B cell (primary cell): Measurements from ENCODE around the gene H3-3A. TPM values are rescaled to one million over a fixed set of nuclear protein-coding genes. Genes with fewer than 3 reads are reported as not detected.
A peak's percentile ranks its signal among the peaks of the same experiment; 100 is the strongest.

Source experiments
- ATAC-seq: fragments of 200-7000 bp; cut with Tn5 transposase; one replicate; pipeline ENCODE4 v1.10.0; 2021; ENCODE audit warnings: low read depth, mild to moderate bottlenecking, moderate number of reproducible peaks, moderate library complexity
- CTCF ChIA-PET: fragments of 350-600 bp; sonication (Branson Sonifier 250); formaldehyde crosslinking; loops from one replicate; lab custom pipeline; 2021; ENCODE audit warnings: antibody characterized with exemption, inconsistent platforms; lab: Charles Lee
- POLR2A ChIA-PET: fragments of 350-600 bp; sonication (Branson Sonifier 250); formaldehyde crosslinking; loops from one replicate; lab custom pipeline; 2021; ENCODE audit warnings: antibody characterized with exemption; lab: Charles Lee
- DNase-seq: peaks from one replicate; pipeline ENCODE4 v3.0.0; 2013
- H2AFZ ChIP-seq: 2 replicates; pipeline ENCODE4 v1.6.1; 2012; ENCODE audit warnings: mild to moderate bottlenecking, low read depth, low read length; ENCODE audit not compliant: insufficient read depth, poor library complexity, severe bottlenecking
- H3K27ac ChIP-seq, 2 donors: 1 replicate in 1 of 2; 2 replicates in 1 of 2; pipeline ENCODE4 v1.5.1; 2012 to 2013; ENCODE audit warnings: low read length in 2 of 2, mild to moderate bottlenecking in 2 of 2, moderate library complexity in 1 of 2
- H3K27me3 ChIP-seq, 4 experiments: fragments of 200-600 bp in 1 of 4; sonication (generic) in 1 of 4; replicated peaks in 1 of 4; 1 replicate in 2 of 4; 2 replicates in 2 of 4; pipeline versions ENCODE4 v1.6.1 to v1.7.0; 2013 to 2016; ENCODE audit warnings: low read length in 3 of 4, mild to moderate bottlenecking in 2 of 4, mixed read lengths in 1 of 4, moderate library complexity in 1 of 4; ENCODE audit not compliant: insufficient read depth in 4 of 4, control insufficient read depth in 3 of 4; ENCODE audit errors: control extremely low read depth in 1 of 4
- H3K36me3 ChIP-seq, 2 experiments: replicated peaks in 1 of 2; 1 replicate in 1 of 2; 2 replicates in 1 of 2; pipeline versions ENCODE4 v1.6.1 to v1.7.1; 2013; ENCODE audit warnings: low read length in 1 of 2; ENCODE audit not compliant: insufficient read depth in 2 of 2, control insufficient read depth in 1 of 2; ENCODE audit errors: control extremely low read depth in 1 of 2, extremely low read depth in 1 of 2
- H3K4me1 ChIP-seq, 2 donors: fragments of 200-600 bp in 1 of 2; sonication (generic) in 1 of 2; 1 replicate in 1 of 2; 2 replicates in 1 of 2; pipeline versions ENCODE4 v1.5.1 to v1.6.1; 2013 to 2017; ENCODE audit warnings: low read length in 2 of 2; ENCODE audit not compliant: control insufficient read depth in 2 of 2, insufficient read depth in 2 of 2
- H3K4me2 ChIP-seq: replicated peaks from 2 replicates; pipeline ENCODE3; 2012; ENCODE audit warnings: mild to moderate bottlenecking, low read depth, low read length; ENCODE audit not compliant: poor library complexity, severe bottlenecking
- H3K4me3 ChIP-seq, 5 experiments: fragments of 200-600 bp in 1 of 5; sonication (generic) in 1 of 5; 1 replicate in 3 of 5; 2 replicates in 2 of 5; pipeline versions ENCODE4 v1.5.1 to v1.7.0; 2011 to 2016; ENCODE audit warnings: low read length in 4 of 5, mild to moderate bottlenecking in 4 of 5, low read depth in 2 of 5, control low read depth in 1 of 5, moderate library complexity in 1 of 5; ENCODE audit not compliant: insufficient read depth in 1 of 5; ENCODE audit errors: control extremely low read depth in 1 of 5, extremely low read depth in 1 of 5
- H3K79me2 ChIP-seq: fragments of 200-600 bp; sonication (generic); one replicate; pipeline ENCODE4 v1.6.0; 2016; ENCODE audit warnings: low read length; ENCODE audit not compliant: control insufficient read depth, insufficient read depth
- H3K9ac ChIP-seq: fragments of 200-600 bp; sonication (generic); 2 replicates; pipeline ENCODE4 v1.6.1; 2017; ENCODE audit warnings: mild to moderate bottlenecking, low read length, moderate library complexity
- H3K9me3 ChIP-seq, 3 donors: one replicate each; pipeline versions ENCODE4 v1.6.1 to v1.7.1; 2013; ENCODE audit warnings: low read length in 2 of 3; ENCODE audit not compliant: control insufficient read depth in 2 of 3, insufficient read depth in 1 of 3; ENCODE audit errors: control extremely low read depth in 1 of 3
- H4K20me1 ChIP-seq: 2 replicates; pipeline ENCODE4 v1.6.0; 2012; ENCODE audit warnings: mild to moderate bottlenecking, low read length; ENCODE audit not compliant: insufficient read depth, control insufficient read depth, poor library complexity, severe bottlenecking
- H3K27ac Mint-ChIP-seq: one replicate; pipeline ENCODE4 v1.8.0; 2021; ENCODE audit warnings: mixed read lengths
- H3K27me3 Mint-ChIP-seq: one replicate; pipeline ENCODE4 v1.8.0; 2021; ENCODE audit warnings: mixed read lengths
- H3K4me1 Mint-ChIP-seq: one replicate; pipeline ENCODE4 v1.8.0; 2021; ENCODE audit warnings: mixed read lengths
- H3K4me3 Mint-ChIP-seq: one replicate; pipeline ENCODE4 v1.8.0; 2021; ENCODE audit warnings: mixed read lengths
- H3K9me3 Mint-ChIP-seq: one replicate; pipeline ENCODE4 v1.8.0; 2022; ENCODE audit warnings: mixed read lengths; ENCODE audit not compliant: insufficient read depth
- EZH2 ChIP-seq: IDR thresholded peaks from 2 replicates; pipeline ENCODE4 v1.6.1; 2012; ENCODE audit warnings: borderline replicate concordance, low read depth, mild to moderate bottlenecking, moderate library complexity, low read length; ENCODE audit not compliant: insufficient read depth, poor library complexity, severe bottlenecking
- WGBS: methylation state at CpG from one replicate; pipeline ENCODE4 v1.1.5; 2013; ENCODE audit warnings: missing lambda C conversion rate; ENCODE audit not compliant: insufficient coverage; 5-methylcytosine and 5-hydroxymethylcytosine counted together
- intact Hi-C: fragments of 100-400 bp; cut with micrococcal nuclease; formaldehyde crosslinking; loops from one replicate; pipeline ENCODE4 v1.10.0; 2022
- polyA plus RNA-seq: library from polyadenylated mRNA; depleted of rRNA; stranded (reverse); fragments of >200 nt; gene quantifications from 2 replicates; pipeline ENCODE4 v1.2.3, GENCODE V29; 2012
- total RNA-seq, 2 donors: library from RNA; stranded (reverse); fragments of 120-200 nt in 1 of 2; gene quantifications; 1 replicate in 1 of 2; 2 replicates in 1 of 2; pipeline versions ENCODE4 v1.2.3 to v1.2.4, GENCODE V29; 2013 to 2022
- TF ChIP-seq, protein P1 (sequence below): fragments of 200-600 bp; IDR thresholded peaks from one replicate; pipeline ENCODE4 v1.8.0; 2022; ENCODE audit warnings: antibody characterized with exemption, mild to moderate bottlenecking

The H3-3A gene
- total and polyA plus RNA-seq, 2 donors (not counting 1 experiment from before 2014, with no cell fraction given) = 349 to 561 TPM

DNA sequence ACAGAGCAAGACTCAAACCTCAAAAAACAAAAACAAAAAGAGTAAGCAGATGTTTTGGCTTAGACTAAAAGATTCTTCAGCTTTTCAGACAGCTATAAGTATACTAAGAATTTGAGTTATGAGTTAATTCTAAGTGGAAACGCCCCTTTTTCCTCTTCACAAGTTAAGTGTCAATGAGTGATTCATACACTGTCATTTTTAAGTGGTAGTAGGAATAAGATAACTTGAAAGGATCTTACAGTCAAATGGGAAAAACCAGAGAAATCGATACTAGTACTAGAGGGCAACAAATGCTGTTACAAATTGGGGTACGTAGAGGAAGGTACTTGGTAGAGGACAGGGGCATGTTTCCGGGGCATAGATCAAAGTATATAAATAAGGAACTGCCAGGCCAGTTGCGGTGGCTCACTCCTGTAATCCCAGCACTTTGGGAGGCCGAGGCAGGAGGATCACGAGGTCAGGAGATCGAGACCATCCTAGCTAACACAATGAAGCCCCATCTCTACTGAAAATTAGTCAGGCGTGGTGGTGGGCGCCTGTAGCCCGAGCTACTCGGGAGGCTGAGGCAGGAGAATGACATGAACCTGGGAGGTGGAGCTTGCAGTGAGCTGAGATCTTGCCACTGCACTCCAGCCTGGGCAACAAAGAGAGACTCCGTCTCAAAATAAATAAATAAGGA, 7.4 kb downstream of the H3-3A start:
- H3K36me3 ChIP-seq = peaks cover 17 to 85% of the 10 kb centered on the region in 2 experiments
- H3K4me2 ChIP-seq = no peak overlapping the region
- no peak overlapping the region for H2AFZ ChIP-seq
- no peak overlapping the region for H3K9ac ChIP-seq
- peaks cover 80% of the 10 kb centered on the region for H4K20me1 ChIP-seq
- CTCF ChIA-PET = interaction anchor here (1.6 to 6.1 kb wide), 3 partner anchors 13 to 55 kb away, joined by 4 to 107 read pairs (median 12); no protein-coding TSS in a partner anchor
- DNase-seq (no peak), ATAC-seq (no peak)
- H3K27me3 Mint-ChIP-seq = no peaks in the 10 kb centered on the region
- peak overlapping the region in 1 of 2 donors; percentile 8 for H3K27ac ChIP-seq
- intact Hi-C loops = loop anchor here (10.0 kb wide), 1 partner anchor 295 kb away; the partner anchor contains the start of gene SRP9
- no peak overlapping the region for H3K4me3 Mint-ChIP-seq
- H3K4me3 ChIP-seq = no peak overlapping the region
- H3K9me3 ChIP-seq = no peaks in the 10 kb centered on the region
- TF ChIP-seq EZH2 = no peak
- TF ChIP-seq, protein P1, sequence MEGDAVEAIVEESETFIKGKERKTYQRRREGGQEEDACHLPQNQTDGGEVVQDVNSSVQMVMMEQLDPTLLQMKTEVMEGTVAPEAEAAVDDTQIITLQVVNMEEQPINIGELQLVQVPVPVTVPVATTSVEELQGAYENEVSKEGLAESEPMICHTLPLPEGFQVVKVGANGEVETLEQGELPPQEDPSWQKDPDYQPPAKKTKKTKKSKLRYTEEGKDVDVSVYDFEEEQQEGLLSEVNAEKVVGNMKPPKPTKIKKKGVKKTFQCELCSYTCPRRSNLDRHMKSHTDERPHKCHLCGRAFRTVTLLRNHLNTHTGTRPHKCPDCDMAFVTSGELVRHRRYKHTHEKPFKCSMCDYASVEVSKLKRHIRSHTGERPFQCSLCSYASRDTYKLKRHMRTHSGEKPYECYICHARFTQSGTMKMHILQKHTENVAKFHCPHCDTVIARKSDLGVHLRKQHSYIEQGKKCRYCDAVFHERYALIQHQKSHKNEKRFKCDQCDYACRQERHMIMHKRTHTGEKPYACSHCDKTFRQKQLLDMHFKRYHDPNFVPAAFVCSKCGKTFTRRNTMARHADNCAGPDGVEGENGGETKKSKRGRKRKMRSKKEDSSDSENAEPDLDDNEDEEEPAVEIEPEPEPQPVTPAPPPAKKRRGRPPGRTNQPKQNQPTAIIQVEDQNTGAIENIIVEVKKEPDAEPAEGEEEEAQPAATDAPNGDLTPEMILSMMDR = no peak
- H3K9me3 Mint-ChIP-seq = no peaks in the 10 kb centered on the region
- H3K79me2 ChIP-seq = peaks cover 54% of the 10 kb centered on the region
- H3K27me3 ChIP-seq = no peaks in the 10 kb centered on the region
- no peak overlapping the region for H3K27ac Mint-ChIP-seq
- POLR2A ChIA-PET = interaction anchor here (0.9 to 1.3 kb wide), 2 partner anchors 14 to 42 kb away, joined by 3 to 4 read pairs; no protein-coding TSS in a partner anchor
- peaks cover 45% of the 10 kb centered on the region for H3K4me1 Mint-ChIP-seq
- WGBS = 96% methylated on average over 8 of the region's 13 CpGs
- H3K4me1 ChIP-seq = peaks cover 27 to 30% of the 10 kb centered on the region in 2 donors

DNA sequence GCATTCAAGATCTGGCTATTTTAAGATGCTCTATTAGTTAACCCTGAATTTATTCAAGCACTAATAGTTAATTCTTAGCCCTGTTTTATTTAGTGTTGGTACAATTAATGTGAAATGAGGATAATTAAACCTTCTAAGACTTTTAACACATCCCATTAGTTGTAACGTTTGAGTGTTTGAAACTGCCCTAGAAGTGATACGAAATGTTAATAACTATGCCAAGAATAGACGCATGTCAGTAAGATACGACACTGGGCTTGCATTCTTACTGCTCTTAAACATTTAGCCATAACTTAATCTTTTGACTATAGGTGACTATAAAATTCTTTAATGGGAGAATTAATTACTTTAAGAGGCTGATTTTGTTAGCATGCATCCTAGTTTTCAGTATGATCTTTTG, 9.8 kb downstream of the H3-3A start:
- no peak overlapping the region for H3K4me3 ChIP-seq
- H3K27me3 Mint-ChIP-seq = no peaks in the 10 kb centered on the region
- H2AFZ ChIP-seq = no peak overlapping the region
- WGBS = no CpG with 5 or more reads among the region's 4 CpGs
- H3K4me3 Mint-ChIP-seq = no peak overlapping the region
- peaks cover 14 to 61% of the 10 kb centered on the region in 2 experiments for H3K36me3 ChIP-seq
- ChIA-PET POLR2A (interaction anchor here (0.6 to 1.4 kb wide), 2 partner anchors 7 to 36 kb away, joined by 4 to 6 read pairs; no protein-coding TSS in a partner anchor), CTCF (interaction anchor here (0.7 to 2.1 kb wide), 3 partner anchors 10 to 125 kb away, joined by 3 to 4 read pairs (median 3); partner anchors contain the start of gene H3-3A)
- intact Hi-C loops = no loop called here
- H4K20me1 ChIP-seq = peaks cover 56% of the 10 kb centered on the region
- no peak for DNase-seq
- peaks cover 30% of the 10 kb centered on the region for H3K79me2 ChIP-seq
- no peaks in the 10 kb centered on the region for H3K27me3 ChIP-seq
- no peaks in the 10 kb centered on the region for H3K9me3 ChIP-seq
- no peak for ATAC-seq
- H3K9ac ChIP-seq = no peak overlapping the region
- no peaks in the 10 kb centered on the region for H3K9me3 Mint-ChIP-seq
- H3K4me2 ChIP-seq = no peak overlapping the region
- no peak for TF ChIP-seq EZH2
- TF ChIP-seq, protein P1 = no peak
- H3K27ac ChIP-seq = peak overlapping the region in 1 of 2 donors; percentile 31
- no peak overlapping the region for H3K27ac Mint-ChIP-seq
- H3K4me1 ChIP-seq = peaks cover 6 to 8% of the 10 kb centered on the region in 2 donors
- peaks cover 26% of the 10 kb centered on the region for H3K4me1 Mint-ChIP-seq
